Measurements from ENCODE around the gene CNOT3.

GRCh38 chr19:54191811-54192453 is 54.4 kb downstream of the CNOT3 start:
- no peak for TF ChIP-seq CTCF (IDR thresholded peaks at IDR 0.05)
- TF ChIP-seq POLR2AphosphoS5 (IDR thresholded peaks at IDR 0.05): no peak
- no peak for TF ChIP-seq POLR2A (IDR thresholded peaks at IDR 0.05)

All from prostate gland (tissue), 2 donors.